HUDEP-2 (cell line): Measurements from ENCODE around the gene PARD3.

ENCODE experiments used
- DNase-seq, 76 experiments: peaks; one replicate each; lab custom pipeline; 2025; ENCODE audit not compliant: unreplicated experiment in 76 of 76; lab: John Stamatoyannopoulos, UW

Gene PARD3

GRCh38 chr10:34699904-34700517 is 115.1 kb downstream of the PARD3 start:
- DNase-seq = no peak

- DNase-seq = no peak
Observed at GRCh38 chr10:34698979-34699378, 116.1 kb downstream of the PARD3 start.

GRCh38 chr10:34698248-34698831 is 116.8 kb downstream of the PARD3 start:
- no peak for DNase-seq

GRCh38 chr10:34697351-34698247 is 117.5 kb downstream of the PARD3 start:
- DNase-seq = no peak

GRCh38 chr10:34696423-34696822 is 118.7 kb downstream of the PARD3 start:
- DNase-seq = no peak

- no peak for DNase-seq
Observed at GRCh38 chr10:34690383-34691049, 124.6 kb downstream of the PARD3 start.

- no peak for DNase-seq
Observed at GRCh38 chr10:34689053-34689452, 126.0 kb downstream of the PARD3 start.

GRCh38 chr10:34687434-34688210 is 127.5 kb downstream of the PARD3 start:
- no peak for DNase-seq

- DNase-seq = no peak
Observed at GRCh38 chr10:34682580-34682979, 132.5 kb downstream of the PARD3 start.

GRCh38 chr10:34681933-34682332 is 133.2 kb downstream of the PARD3 start:
- peak in 3 of 76 experiments; percentile 11 to 16 (median 13) for DNase-seq

- DNase-seq = no peak
Observed at GRCh38 chr10:34679177-34679576, 135.9 kb downstream of the PARD3 start.

GRCh38 chr10:34677591-34677990 is 137.5 kb downstream of the PARD3 start:
- no peak for DNase-seq

GRCh38 chr10:34677132-34677531 is 138.0 kb downstream of the PARD3 start:
- no peak for DNase-seq

- DNase-seq = no peak
Observed at GRCh38 chr10:34674176-34674575, 140.9 kb downstream of the PARD3 start.

- DNase-seq = no peak
Observed at GRCh38 chr10:34670081-34670480, 145.0 kb downstream of the PARD3 start.

GRCh38 chr10:34669079-34669478 is 146.0 kb downstream of the PARD3 start:
- no peak for DNase-seq

- DNase-seq = no peak
Observed at GRCh38 chr10:34667177-34667576, 147.9 kb downstream of the PARD3 start.

GRCh38 chr10:34666008-34666704 is 148.9 kb downstream of the PARD3 start:
- DNase-seq = peak in 41 of 76 experiments; percentile 3 to 70 (median 38)

GRCh38 chr10:34664706-34665105 is 150.4 kb downstream of the PARD3 start:
- DNase-seq = no peak

GRCh38 chr10:34661580-34661979 is 153.5 kb downstream of the PARD3 start:
- peak in 7 of 76 experiments; percentile 2 to 24 (median 17) for DNase-seq
